ENCODE measurements around the gene COA3.

COA3 gene

DNA sequence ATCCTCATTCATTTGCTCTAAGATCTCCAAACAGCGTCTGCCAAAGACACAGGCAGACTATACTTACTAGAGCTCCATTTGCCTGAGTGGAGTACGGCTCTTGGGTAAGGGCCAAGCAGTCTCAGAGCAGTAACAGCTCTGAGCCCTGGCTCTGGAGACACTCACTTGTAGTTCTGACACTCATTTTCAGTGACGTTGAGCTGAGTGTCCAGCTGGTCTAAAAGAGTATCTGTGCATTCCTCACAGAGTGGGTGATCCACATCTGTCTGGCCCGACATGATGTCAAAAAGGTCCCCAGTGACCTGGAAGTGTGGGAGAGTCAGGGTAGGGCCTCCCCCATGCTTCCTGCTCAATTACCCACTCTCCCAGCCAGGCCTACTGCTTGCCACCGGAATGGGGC lies 19.9 kb upstream of the COA3 start:
- DNase-seq (ENCODE audit: low read depth in 2 of 2) = no peak

DNA sequence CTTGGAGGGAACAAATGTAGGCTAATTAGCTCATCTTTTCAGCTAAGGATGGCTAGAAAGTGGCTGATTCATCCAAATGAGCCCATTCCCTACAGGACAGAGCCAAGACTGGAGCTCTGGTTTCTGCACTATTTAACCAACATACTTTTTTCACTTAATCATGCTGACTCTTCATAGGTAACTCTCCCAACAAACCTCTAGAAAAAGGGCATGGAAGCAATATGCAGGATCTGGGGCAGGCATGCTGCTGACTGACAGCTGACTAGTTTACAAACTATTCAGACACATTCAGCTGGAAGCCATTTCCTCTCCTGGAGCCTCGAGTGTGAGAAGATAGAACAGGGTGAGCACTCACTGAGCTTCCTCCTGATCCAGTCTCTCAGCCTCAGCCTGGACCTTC lies 19.4 kb upstream of the COA3 start:
- no peak for DNase-seq (ENCODE audit: low read depth in 2 of 2)

DNA sequence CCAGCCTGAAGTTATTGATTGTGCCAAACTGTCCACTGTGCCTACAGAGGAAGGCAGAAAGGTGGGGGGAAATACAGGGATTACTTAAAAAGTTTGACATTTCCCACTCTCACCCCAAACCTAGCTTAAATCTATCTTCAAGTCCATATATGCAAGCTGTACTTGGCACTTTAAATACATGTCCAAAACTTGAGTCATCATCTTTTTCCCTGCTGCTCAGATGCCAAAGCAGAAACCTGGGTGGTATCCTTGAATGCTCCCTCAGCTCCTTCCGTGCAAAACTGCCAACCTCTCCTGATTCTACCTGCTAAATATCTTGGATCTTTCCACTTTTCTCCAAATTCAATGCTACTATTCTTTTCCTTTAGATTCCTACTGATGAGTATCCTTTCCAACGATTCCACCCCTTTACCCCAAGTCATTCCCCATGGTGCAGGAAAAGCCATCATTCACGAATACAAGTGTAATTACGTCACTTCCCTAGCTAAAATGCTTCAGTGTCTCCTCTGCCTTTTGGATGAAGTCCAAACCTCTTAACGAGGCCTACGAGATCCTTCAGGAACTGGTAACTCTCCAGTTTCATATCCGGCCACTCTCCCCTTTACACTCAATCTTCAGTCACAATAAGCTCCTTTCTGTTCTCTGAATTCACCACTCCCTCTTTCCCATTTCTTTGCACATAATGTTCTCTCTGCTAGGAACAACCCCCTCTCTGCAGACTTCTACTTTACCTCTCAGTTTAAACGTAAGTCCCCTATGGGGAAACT lies 16.3 kb upstream of the COA3 start:
- DNase-seq (ENCODE audit: low read depth in 2 of 2) = no peak

DNA sequence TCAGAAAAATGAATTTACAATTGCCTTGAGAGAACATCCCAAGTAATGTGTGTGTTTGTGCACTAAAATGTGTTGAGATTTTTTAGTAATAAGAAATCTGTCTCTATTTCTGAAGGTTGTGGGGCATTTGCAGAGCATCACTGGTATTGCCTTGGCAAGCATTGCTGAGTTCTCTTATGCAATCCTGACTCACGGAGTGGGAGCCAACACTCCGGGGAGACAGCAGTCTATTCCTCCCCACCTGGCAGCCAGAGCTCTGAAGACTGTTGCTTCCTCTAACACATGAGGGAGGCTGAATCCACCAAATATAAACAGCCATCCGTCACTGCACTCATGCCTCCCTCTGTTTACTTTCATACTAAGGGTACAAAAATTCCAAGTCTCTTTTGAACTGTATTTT lies 10.7 kb upstream of the COA3 start:
- DNase-seq (ENCODE audit: low read depth in 2 of 2) = no peak

DNA sequence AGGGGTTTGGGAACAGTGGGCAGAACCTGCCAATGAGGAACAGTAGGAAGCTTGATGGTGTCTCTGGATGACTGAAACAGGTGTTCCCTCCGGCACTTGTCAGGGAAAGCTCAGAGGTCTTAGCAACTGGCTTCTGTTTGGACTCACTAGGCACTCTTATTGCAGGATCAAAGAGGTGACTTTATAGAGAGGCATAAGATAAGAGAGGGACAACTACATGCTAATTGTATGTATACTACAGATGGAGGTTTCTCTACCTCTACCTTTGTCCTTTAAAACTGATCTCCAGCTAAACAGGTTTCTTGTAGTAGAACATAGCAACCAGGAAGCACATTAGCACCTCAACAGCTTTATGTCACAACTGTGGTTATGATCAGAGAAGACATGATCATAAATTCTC lies 7.7 kb upstream of the COA3 start:
- no peak for DNase-seq (ENCODE audit: low read depth in 2 of 2)

DNA sequence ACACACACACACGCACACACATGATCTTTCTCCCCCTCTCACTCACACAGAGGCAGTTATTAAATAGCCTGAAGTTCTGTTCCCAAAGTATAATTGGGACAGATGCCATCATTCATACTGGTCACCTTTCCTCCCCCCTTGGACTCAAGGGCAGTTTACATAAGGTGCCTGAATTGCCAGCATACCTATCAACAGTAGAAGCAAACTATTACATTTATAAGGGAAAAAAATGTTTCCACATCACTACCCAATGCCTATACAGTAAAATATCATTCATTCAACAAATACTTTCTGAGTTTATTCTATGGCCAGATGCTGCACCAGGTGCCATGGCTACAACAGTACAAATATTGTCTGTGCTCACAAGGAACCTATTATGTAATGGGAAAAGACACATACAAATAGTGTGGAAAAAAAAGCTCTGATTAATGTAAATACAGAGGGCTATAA lies 6.4 kb upstream of the COA3 start:
- no peak for DNase-seq (ENCODE audit: low read depth in 2 of 2)

DNA sequence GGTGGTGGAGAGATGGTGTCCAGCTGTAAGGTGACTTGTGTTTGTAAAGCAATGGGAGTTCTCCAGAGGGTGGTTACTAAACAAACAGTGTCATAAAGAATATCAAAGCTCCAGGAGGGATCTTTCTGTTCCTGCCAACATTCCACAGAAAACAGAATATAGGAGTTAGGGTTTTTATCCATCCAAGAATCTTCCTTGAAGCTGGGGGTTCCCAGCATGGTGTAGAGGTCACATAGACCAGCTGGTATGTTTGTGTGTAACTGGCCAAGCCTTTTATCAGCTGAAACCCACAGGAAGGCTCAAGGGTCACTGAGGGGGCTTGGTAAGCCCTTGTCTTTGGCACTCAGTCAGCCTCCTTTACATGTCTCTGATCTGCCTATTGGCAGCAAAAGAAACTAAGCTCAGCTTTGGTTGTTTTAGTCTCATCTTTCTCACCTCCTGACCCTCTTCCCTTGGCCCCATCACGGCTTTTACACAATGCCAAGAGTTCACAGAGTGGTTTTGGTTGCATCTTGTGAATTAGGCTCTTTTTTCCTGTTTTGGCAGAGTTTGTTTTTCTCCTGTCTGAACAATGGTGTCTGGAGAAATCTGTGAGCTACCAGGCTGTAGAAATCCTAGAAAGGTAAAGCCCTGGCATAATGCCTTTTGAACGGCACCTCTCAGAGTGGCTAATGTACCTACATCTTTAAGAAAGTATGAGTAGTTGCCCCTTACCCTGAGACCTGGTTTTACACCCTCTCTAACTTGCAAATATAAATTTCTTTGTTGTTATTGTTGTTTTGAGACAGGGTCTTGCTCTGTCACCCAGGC lies 4.8 kb upstream of the COA3 start:
- no peak for DNase-seq (ENCODE audit: low read depth in 2 of 2)

DNA sequence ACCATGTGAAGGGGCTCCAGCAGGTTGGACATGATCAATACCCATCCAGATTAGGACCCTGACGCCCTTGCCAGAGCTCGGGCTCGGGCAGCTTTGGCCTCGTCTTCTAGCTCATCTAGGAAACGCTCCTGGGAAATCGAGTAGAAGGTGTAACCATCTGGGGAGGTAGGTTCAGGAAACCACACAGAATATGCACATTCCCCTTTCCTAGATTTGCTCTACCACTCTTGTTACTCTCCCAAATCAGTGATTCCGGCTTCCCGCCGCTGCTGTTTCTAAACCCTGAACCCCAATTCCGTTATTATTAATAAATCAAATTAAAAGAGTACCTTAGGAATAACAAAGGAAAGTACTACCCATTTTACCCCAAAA lies 507 bp downstream of the COA3 start:
- DNase-seq (ENCODE audit: low read depth in 2 of 2) = no peak

DNA sequence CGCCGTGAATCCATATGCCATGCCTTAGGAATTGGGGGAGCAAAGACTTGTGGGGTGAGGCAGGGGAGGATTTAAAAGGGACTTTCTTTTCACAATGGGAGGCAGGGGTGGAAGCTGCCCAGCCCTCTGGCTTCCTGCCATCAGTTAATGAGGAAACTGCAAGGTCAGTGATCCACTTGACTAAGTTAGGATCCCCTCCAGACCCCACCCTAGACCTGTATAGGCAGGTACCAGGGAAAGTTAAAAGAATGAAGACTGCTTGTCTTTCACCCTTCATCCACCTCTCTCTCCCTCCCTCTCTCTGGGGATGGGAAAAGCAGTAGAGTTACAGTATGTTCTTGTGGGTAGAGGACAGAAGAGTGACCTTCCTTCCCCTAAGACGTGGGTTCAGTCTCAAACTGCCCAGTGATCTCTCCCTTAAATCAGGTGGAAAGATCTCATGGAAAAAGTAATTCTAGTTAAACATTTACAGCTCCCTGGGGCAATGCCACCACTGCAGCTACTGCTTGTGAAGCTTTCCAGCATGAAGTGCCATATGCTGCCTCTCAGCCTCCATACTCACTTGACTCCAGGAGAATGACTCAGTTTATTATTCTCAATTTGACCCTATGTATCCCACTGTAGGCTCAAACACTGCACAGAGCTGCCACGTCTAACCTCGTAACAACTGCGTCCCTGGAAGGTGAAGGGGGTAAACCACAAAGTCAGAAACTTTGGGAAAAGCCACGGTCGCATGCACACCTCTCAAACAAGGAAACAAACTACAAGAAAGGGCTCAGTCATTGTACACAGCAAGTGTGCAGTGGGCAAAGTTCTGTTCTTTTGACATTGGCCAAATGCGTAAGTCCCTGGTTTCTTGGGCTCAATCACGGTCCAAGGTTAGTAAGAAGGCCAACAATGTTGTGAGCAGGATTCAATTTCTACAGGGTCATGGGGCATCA lies 1.2 kb downstream of the COA3 start:
- DNase-seq (ENCODE audit: low read depth in 2 of 2) = no peak

DNA sequence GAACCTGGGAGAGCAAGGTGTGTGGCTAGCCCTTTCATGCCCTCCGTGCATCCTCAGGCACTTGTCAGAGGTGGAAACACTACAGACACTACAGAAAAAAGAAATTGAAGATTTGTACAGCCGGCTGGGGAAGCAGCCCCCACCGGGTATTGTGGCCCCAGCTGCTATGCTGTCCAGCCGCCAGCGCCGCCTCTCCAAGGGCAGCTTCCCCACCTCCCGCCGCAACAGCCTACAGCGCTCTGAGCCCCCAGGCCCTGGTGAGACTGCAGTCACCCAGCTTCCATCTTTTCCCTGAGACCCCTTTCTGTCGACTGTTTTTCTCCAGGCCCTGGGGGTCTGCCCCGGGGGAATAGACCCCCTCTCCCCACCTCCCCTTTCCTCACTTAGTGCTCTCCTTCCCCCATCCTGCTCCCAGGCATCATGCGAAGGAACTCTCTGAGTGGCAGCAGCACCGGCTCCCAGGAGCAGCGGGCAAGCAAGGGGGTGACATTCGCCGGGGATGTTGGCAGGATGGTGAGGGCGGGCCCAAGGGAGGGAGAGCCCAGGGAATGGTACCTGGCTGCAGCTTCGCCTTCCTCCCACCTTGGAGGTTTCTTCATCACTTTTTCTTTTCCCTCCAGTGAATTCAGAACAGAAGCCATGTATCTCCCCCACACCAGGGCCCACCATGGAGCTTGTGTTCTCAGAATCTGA lies 2.3 kb downstream of the COA3 start:
- DNase-seq (ENCODE audit: low read depth in 2 of 2) = no peak

DNA sequence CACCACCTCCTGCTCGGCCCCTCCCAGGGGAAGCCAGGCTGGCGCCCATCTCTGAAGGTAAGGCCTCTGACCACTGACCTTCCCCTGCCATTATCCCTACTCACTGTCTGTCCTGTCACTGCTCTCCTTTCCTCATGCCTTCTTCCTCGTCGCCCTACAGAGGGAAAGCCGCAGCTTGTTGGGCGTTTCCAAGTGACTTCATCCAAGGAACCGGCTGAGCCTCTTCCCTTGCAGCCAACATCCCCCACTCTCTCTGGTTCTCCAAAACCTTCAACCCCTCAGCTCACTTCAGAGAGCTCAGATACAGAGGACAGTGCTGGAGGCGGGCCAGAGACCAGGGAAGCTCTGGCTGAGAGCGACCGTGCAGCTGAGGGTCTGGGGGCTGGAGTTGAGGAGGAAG lies 3.0 kb downstream of the COA3 start:
- DNase-seq (ENCODE audit: low read depth in 2 of 2) = no peak

DNA sequence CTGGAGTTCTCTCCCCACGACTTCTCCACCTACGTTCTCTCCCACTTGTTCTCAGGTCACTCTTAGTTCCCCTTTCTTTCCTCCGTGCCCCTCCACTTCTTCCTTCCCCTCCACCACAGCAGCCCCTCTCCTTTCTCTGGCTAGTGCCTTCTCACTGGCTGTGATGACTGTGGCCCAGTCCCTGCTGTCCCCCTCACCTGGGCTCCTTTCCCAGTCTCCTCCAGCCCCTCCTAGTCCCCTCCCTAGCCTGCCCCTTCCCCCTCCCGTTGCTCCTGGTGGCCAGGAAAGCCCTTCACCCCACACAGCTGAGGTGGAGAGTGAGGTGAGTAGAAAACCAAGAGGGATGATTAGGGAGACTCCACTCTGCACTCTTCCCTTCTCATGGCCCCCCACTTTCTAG lies 3.4 kb downstream of the COA3 start:
- no peak for DNase-seq (ENCODE audit: low read depth in 2 of 2)

DNA sequence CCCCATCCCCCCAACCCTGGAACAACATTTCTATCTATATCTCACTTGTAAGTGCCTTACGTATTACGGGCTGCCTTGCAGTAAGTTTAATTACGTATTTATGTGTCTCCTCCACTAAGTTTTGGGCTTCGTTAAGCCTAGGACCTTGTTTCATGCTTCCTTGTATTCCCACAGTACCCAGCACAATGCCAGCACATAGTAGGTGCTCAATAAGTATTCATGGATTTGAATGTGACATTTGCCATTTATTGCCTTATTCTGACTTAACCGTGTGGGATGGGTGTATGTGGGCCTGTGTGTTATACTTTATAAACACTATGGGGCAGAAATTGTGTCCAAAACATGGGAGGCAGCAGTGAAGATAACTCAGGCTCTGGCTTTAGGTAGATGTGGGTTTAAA lies 6.0 kb downstream of the COA3 start:
- DNase-seq (ENCODE audit: low read depth in 2 of 2) = no peak

DNA sequence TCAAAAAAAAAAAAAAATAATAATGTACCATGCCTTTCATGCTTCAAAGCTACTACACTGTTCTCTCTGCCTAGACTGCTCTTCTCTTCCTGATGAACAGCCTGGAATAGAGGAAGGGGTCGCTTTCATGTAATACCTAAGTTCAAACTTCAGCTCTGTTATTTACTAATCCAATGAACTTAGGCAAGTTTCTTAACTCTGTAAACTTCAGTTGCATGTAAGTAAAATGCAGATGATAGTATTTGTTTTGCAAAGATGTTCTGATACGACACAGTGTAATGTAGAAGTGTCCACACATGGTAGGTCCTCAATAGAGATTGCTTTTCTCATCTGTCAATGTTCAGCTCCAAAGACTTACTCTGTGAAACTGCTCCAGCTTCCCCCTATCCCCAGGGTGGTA lies 6.6 kb downstream of the COA3 start:
- no peak for DNase-seq (ENCODE audit: low read depth in 2 of 2)

DNA sequence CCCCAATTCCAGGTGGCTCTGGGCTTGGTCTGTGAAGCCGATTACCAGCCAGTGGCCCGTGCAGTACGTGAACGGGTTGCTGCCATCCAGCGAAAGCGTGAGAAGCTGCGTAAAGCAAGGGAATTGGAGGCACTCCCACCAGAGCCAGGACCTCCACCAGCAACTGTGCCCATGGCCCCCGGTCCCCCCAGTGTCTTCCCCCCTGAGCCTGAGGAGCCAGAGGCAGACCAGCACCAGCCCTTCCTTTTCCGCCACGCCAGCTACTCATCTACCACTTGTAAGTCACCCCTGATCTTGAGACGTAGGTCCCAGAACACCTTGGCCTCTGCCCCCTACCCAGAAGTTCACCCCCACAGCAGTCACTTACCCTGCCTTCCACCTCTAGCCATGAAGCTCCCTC lies 11.2 kb downstream of the COA3 start:
- DNase-seq (ENCODE audit: low read depth in 2 of 2) = no peak

DNA sequence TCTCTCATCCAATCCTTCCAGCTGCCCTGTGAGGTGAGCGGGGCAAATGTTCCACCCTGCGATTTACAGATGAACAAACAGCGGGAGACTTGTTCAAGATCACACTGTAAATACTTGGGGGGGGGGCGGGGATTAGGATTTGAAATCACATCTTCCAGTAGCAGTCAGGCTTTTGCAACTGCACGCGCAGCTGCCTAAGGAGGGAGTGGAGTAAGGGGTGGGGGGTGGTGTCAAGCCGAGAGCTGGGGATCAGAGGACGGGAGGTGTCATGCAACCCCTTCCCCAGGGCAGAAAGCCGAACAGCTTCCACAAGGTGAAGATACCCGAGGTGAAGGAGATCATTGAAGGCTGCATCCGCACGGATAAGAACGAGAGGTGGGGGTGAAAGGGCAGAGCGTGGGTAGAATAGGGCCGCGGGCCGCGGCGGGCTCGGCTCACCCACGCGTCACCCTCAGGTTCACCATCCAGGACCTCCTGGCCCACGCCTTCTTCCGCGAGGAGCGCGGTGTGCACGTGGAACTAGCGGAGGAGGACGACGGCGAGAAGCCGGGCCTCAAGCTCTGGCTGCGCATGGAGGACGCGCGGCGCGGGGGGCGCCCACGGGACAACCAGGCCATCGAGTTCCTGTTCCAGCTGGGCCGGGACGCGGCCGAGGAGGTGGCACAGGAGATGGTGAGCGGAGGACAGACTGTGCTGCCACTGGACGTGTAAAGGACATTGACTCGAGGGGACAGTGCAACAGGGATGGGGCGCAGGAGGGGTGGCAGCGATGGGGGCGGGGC lies 13.5 kb downstream of the COA3 start:
- DNase-seq (ENCODE audit: low read depth in 2 of 2) = no peak

DNA sequence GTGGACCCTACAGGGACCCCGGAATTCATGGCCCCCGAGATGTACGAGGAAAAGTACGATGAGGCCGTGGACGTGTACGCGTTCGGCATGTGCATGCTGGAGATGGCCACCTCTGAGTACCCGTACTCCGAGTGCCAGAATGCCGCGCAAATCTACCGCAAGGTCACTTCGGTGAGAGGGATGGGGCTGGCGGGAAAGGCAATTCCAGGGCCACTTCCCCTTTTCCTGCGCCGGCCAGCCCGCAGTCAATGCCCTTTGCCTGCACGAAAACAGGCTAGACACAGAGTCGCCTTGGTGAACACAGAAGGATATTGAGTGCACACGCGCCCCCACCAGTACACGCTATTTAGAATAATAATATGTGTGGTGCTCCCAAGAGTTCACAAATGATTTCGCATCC lies 14.1 kb downstream of the COA3 start:
- DNase-seq (ENCODE audit: low read depth in 2 of 2) = no peak

DNA sequence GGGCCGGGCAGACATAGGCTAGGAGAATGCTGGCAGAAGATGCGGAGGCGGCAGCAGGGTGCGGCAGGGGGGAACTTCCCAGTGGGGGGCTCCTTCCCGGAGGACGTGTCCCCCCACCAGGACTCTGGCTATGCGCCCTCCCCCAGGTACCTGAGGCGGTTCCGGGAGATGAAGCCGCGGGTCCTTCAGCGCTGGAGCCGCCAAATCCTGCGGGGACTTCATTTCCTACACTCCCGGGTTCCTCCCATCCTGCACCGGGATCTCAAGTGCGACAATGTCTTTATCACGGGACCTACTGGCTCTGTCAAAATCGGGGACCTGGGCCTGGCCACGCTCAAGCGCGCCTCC lies 14.7 kb downstream of the COA3 start:
- no peak for DNase-seq (ENCODE audit: low read depth in 2 of 2)

DNA sequence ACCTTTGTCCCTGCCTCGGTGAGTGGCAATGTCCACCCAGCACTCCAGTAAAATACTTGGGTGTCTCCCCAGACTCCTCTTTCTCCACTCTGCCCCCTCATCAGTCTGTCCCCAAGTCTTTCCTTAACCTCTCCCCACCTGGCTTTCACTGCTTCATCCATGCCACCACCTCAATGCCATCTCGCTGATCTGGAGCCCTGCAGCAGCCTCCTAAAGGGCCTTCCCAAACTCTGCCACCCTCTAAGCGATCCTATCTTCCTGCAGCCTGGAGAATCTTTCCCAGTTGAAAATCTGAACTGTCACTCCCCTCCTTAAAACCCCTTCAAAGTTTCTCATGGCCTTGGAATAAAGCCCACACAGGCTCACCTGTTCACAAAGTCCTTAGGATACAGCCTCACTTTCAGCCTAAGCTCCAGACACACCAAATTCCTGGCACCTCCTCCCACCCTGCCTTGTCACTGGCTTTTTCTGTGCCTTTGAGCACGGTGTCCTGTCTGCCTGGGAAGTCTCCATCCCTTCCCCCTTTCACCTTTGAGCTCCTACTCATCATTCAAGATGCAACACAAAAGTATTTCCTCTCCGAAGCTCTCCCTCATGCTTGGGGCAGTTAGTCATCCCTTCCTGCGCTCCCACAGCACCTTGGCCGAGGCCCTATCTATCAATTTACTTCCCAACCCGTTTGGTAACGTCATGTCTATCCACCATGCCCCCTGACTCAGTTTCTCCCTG lies 15.3 kb downstream of the COA3 start:
- no peak for DNase-seq (ENCODE audit: low read depth in 2 of 2)
